Ecto neural progenitor cell (in vitro differentiated cells): ENCODE results near the gene MUSK.

Experiments
- DNase-seq: peaks from one replicate; pipeline ENCODE4 v3.0.0-alpha.2; 2018; ENCODE audit warnings: low spot score

MUSK gene

GRCh38 chr9:110668570-110669167, at the start of gene MUSK:
MUSK (plus strand) TSS chr9:110668791; CDS start chr9:110668905, 114 bp downstream.
- no peak for DNase-seq

GRCh38 chr9:110619831-110620230, 48.8 kb upstream of the MUSK start:
- no peak for DNase-seq

GRCh38 chr9:110620726-110621125, 47.9 kb upstream of the MUSK start:
- no peak for DNase-seq

- DNase-seq, result no peak
Observed at GRCh38 chr9:110622368-110622767, 46.2 kb upstream of the MUSK start.

GRCh38 chr9:110623462-110624025, 45.0 kb upstream of the MUSK start:
- no peak for DNase-seq

GRCh38 chr9:110626101-110626829, 42.3 kb upstream of the MUSK start:
- DNase-seq, result no peak

- DNase-seq, result no peak
Observed at GRCh38 chr9:110635589-110635988, 33.0 kb upstream of the MUSK start.

- no peak for DNase-seq
Observed at GRCh38 chr9:110638381-110638954, 30.1 kb upstream of the MUSK start.

- DNase-seq, result no peak
Observed at GRCh38 chr9:110640736-110641135, 27.9 kb upstream of the MUSK start.

- no peak for DNase-seq
Observed at GRCh38 chr9:110641293-110641692, 27.3 kb upstream of the MUSK start.

- DNase-seq, result no peak
Observed at GRCh38 chr9:110648696-110649095, 19.9 kb upstream of the MUSK start.

- DNase-seq, result no peak
Observed at GRCh38 chr9:110650261-110650660, 18.3 kb upstream of the MUSK start.

- no peak for DNase-seq
Observed at GRCh38 chr9:110650991-110651411, 17.6 kb upstream of the MUSK start.

- DNase-seq, result no peak
Observed at GRCh38 chr9:110655754-110656641, 12.6 kb upstream of the MUSK start.

- no peak for DNase-seq
Observed at GRCh38 chr9:110659891-110660541, 8.6 kb upstream of the MUSK start.

GRCh38 chr9:110669433-110669832, 842 bp downstream of the MUSK start:
- DNase-seq, result no peak

GRCh38 chr9:110671849-110672248, 3.3 kb downstream of the MUSK start:
- DNase-seq, result no peak

GRCh38 chr9:110672873-110673510, 4.4 kb downstream of the MUSK start:
- DNase-seq, result no peak

GRCh38 chr9:110687497-110687896, 18.9 kb downstream of the MUSK start:
- DNase-seq, result no peak

GRCh38 chr9:110688329-110688728, 19.7 kb downstream of the MUSK start:
- no peak for DNase-seq

GRCh38 chr9:110691002-110691549, 22.5 kb downstream of the MUSK start:
- no peak for DNase-seq
